ENCODE measurements around the gene TIMP1.
A peak's percentile ranks its signal among the peaks of the same experiment; 100 is the strongest.

DNA sequence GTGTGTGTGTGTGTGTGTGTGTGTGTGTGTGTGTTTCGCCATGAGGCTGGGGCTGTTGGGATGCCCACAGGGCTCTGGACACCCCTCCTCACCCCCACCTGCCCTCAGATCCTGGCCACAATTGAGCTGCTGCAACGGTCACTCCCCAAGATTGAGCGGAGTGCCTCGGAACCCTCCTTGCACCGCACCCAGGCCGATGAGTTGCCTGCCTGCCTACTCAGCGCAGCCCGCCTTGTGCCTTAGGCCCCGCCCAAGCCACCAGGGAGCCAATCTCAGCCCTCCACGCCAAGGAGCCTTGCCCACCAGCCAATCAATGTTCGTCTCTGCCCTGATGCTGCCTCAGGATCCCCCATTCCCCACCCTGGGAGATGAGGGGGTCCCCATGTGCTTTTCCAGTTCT is 11.0 kb upstream of the TIMP1 start:
- 0 out of 2 replicates have a peak, but pooled peaks have one; percentile 10 for TF ChIP-seq POLR2AphosphoS5 (IDR thresholded peaks at IDR 0.05; ENCODE audit: low read depth, low read length)
- no peak for TF ChIP-seq POLR2A (IDR thresholded peaks at IDR 0.05; ENCODE audit: low read depth, low read length)
- TF ChIP-seq TAF1 (IDR thresholded peaks at IDR 0.05; ENCODE audit: borderline replicate concordance, low read depth, low read length): no peak
